KMS-11 (cell line): ENCODE measurements around the gene NR4A3.
A peak's percentile ranks its signal among the peaks of the same experiment; 100 is the strongest.

Source experiments
- H2AFZ ChIP-seq: fragments of 200-600 bp; sonication (generic); 2 replicates; pipeline ENCODE4 v1.6.1; 2016; ENCODE audit warnings: antibody characterized with exemption, mixed run types, low read depth
- H3K27ac ChIP-seq: fragments of 200-600 bp; sonication (generic); 2 replicates; pipeline ENCODE4 v1.6.1; 2016; ENCODE audit warnings: mild to moderate bottlenecking, mixed run types
- H3K27me3 ChIP-seq: fragments of 200-600 bp; sonication (generic); 2 replicates; pipeline ENCODE4 v1.6.1; 2017; ENCODE audit warnings: mild to moderate bottlenecking, low read depth, mixed run types, moderate library complexity; ENCODE audit not compliant: insufficient read depth
- H3K36me3 ChIP-seq: fragments of 200-600 bp; sonication (generic); 2 replicates; pipeline ENCODE4 v1.6.1; 2017; ENCODE audit warnings: mild to moderate bottlenecking, mixed run types; ENCODE audit not compliant: insufficient read depth
- H3K4me1 ChIP-seq: fragments of 200-600 bp; sonication (generic); 2 replicates; pipeline ENCODE4 v1.6.1; 2016; ENCODE audit warnings: mild to moderate bottlenecking, low read depth, mixed run types; ENCODE audit not compliant: poor library complexity, severe bottlenecking
- H3K4me2 ChIP-seq: fragments of 200-600 bp; sonication (generic); 2 replicates; pipeline ENCODE4 v1.7.0; 2016; ENCODE audit warnings: mild to moderate bottlenecking, mixed run types
- H3K4me3 ChIP-seq: fragments of 200-600 bp; sonication (generic); IDR thresholded peaks from 2 replicates; pipeline ENCODE4 v1.6.1; 2017; ENCODE audit warnings: low read depth, low read length, mixed read lengths; ENCODE audit not compliant: insufficient read depth
- H3K79me2 ChIP-seq: fragments of 200-600 bp; sonication (generic); 2 replicates; pipeline ENCODE4 v1.6.1; 2016; ENCODE audit warnings: low read depth, mixed run types; ENCODE audit not compliant: insufficient read depth
- H3K9ac ChIP-seq: fragments of 200-600 bp; sonication (generic); 2 replicates; pipeline ENCODE4 v1.6.1; 2016; ENCODE audit warnings: mild to moderate bottlenecking, mixed run types
- H4K20me1 ChIP-seq: fragments of 200-600 bp; sonication (generic); 2 replicates; pipeline ENCODE4 v1.6.1; 2016; ENCODE audit warnings: mild to moderate bottlenecking, mixed run types; ENCODE audit not compliant: insufficient read depth
- CTCF ChIP-seq: fragments of 200-600 bp; sonication (generic); conservative IDR thresholded peaks from 2 replicates; pipeline ENCODE4 v1.6.1; 2017; ENCODE audit warnings: low read depth, mild to moderate bottlenecking, antibody characterized with exemption, low read length, moderate library complexity, mixed read lengths

NR4A3 gene

DNA sequence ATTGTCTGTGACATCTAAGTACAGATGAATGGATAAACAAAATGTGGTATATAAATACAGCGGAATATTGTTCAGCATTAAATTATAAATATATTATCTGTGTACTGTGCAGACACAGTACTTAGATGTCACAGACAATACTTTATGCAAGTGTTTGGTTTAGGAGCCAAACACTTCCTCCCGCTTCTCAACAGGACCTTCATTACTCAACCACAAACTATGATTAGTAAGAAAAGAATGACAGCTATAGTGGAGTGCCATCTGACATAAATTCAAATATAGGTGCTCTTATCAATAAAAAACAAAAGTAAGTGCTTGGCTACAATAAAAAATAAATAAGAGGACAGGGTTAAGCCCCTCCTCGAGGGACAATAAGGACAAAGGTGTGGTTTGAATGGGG, 45.9 kb downstream of the NR4A3 start:
- TF ChIP-seq CTCF, result no peak
- Histone ChIP-seq H2AFZ (no peak overlapping the region), H3K4me1 (peaks cover 28% of the 10 kb centered on the region), H3K4me2 (peak overlapping the region; percentile 23; the same call in 1 of the 2 replicates), H3K9ac (no peak overlapping the region), H3K79me2 (no peaks in the 10 kb centered on the region), H3K36me3 (no peaks in the 10 kb centered on the region), H3K4me3 (no peak overlapping the region), H4K20me1 (no peaks in the 10 kb centered on the region), H3K27ac (no peak overlapping the region), H3K27me3 (no peaks in the 10 kb centered on the region)

- Histone ChIP-seq H3K36me3 (no peaks in the 10 kb centered on the region), H4K20me1 (no peaks in the 10 kb centered on the region), H3K79me2 (no peaks in the 10 kb centered on the region), H3K27ac (no peak overlapping the region), H3K4me2 (peak overlapping the region; percentile 23; the same call in 1 of the 2 replicates), H3K4me3 (no peak overlapping the region), H2AFZ (no peak overlapping the region), H3K27me3 (no peaks in the 10 kb centered on the region), H3K4me1 (peaks cover 28% of the 10 kb centered on the region), H3K9ac (no peak overlapping the region)
- no peak for TF ChIP-seq CTCF
Measured at GRCh38 chr9:99867968-99868367, 46.3 kb downstream of the NR4A3 start.

DNA sequence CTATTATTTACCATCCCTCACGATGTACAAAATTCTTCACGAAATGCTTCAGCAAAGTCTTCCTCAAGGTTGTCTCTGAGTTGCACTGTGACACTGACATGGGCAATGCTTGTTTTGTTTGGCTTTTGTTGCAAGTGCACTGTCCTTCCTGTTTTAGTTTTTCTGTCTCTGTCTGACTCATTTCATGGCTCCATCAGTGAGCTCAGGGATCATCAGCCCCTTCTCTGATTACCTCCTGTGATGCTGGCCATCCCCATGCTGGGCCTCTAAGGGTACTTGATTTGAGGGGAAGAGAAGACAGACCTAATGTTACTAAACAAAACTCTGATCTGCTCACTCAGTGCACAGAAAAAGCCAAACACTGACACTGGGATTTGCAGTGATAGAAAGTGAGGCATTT, 47.2 kb downstream of the NR4A3 start:
- no peaks in the 10 kb centered on the region for H3K27me3 ChIP-seq
- no peak for TF ChIP-seq CTCF
- no peaks in the 10 kb centered on the region for H3K79me2 ChIP-seq
- no peak overlapping the region for H2AFZ ChIP-seq
- no peaks in the 10 kb centered on the region for H4K20me1 ChIP-seq
- H3K9ac ChIP-seq, result no peak overlapping the region
- no peak overlapping the region for H3K4me2 ChIP-seq
- H3K27ac ChIP-seq, result no peak overlapping the region
- H3K36me3 ChIP-seq, result no peaks in the 10 kb centered on the region
- no peak overlapping the region for H3K4me3 ChIP-seq
- peaks cover 28% of the 10 kb centered on the region for H3K4me1 ChIP-seq

DNA sequence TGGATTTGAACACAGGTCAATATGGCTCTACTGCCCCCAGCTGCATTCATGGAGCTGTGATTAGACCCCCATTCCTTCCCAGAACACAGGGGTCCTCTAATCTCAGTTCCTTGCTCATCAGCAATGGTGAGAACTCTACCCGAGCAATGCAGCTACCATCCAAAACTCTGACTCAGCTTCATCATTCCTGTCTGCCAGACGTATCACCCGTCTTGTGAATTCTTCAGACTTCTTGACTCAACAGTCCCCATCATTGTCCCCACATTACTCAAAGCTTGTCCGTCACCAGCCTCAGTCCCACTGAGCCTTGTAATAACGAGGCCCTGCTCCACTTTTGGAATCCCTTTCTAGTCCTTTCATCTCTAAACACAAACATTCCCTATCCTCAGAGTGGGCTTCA, 48.4 kb downstream of the NR4A3 start:
- Histone ChIP-seq H2AFZ (no peak overlapping the region), H3K9ac (no peak overlapping the region), H4K20me1 (no peaks in the 10 kb centered on the region), H3K4me3 (no peak overlapping the region), H3K27ac (no peak overlapping the region), H3K4me1 (peaks cover 28% of the 10 kb centered on the region), H3K27me3 (no peaks in the 10 kb centered on the region), H3K79me2 (no peaks in the 10 kb centered on the region), H3K36me3 (no peaks in the 10 kb centered on the region), H3K4me2 (no peak overlapping the region)
- TF ChIP-seq CTCF, result no peak

DNA sequence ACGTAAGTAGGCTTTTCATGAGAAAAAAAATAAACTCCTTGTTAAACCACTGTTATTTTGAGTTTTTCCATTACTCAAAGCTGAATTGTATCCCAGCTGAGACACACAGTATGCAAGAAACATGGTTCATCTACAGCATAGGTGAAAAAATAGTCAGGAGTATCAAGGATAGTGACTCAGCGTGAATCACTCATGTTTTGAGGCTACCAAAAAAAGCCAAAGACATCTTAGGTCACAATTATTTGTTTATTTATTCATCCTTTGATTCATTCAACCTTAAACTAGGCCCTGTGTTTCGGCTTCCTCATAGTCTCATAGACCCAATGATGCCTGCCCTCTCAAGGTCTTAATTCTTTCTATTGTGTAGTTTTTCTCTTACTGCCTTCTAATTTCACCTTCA, 51.8 kb downstream of the NR4A3 start:
- H3K4me2 ChIP-seq, result no peak overlapping the region
- H3K27me3 ChIP-seq, result no peaks in the 10 kb centered on the region
- H3K36me3 ChIP-seq, result no peaks in the 10 kb centered on the region
- peaks cover 7% of the 10 kb centered on the region for H3K4me1 ChIP-seq
- H3K27ac ChIP-seq, result no peak overlapping the region
- no peak overlapping the region for H2AFZ ChIP-seq
- no peaks in the 10 kb centered on the region for H3K79me2 ChIP-seq
- no peak overlapping the region for H3K4me3 ChIP-seq
- no peak overlapping the region for H3K9ac ChIP-seq
- no peak for TF ChIP-seq CTCF
- H4K20me1 ChIP-seq, result no peaks in the 10 kb centered on the region
